Stimulated activated CD4-positive, alpha-beta T cell treated with anti-CD3 and anti-CD28 coated beads, Interleukin-1b, Interleukin-23, amount 100 ng/mL, for 48 hours (primary cell): ENCODE data around the gene IRF6.

Experiments used
- DNase-seq: peaks from one replicate; pipeline ENCODE4 v3.0.0-alpha.2; 2020

Gene IRF6

GRCh38 chr1:209755926-209756614 lies 49.9 kb downstream of the IRF6 start, which contains the start of gene TRAF3IP3:
Gene TRAF3IP3, plus strand, starts transcription at chr1:209756053. Its CDS starts 3,987 bp downstream, at chr1:209760040.
- DNase-seq: peak; percentile 84

- DNase-seq: no peak
Measured at GRCh38 chr1:209755256-209755655, 50.7 kb downstream of the IRF6 start.

GRCh38 chr1:209752890-209753289 lies 53.1 kb downstream of the IRF6 start:
- DNase-seq: no peak

GRCh38 chr1:209751627-209752231 lies 54.2 kb downstream of the IRF6 start:
- DNase-seq: peak; percentile 64

- DNase-seq: no peak
Measured at GRCh38 chr1:209749670-209750323, 56.1 kb downstream of the IRF6 start.

- no peak for DNase-seq
Measured at GRCh38 chr1:209749205-209749604, 56.7 kb downstream of the IRF6 start.

- DNase-seq: no peak
Measured at GRCh38 chr1:209748620-209749019, 57.3 kb downstream of the IRF6 start.

GRCh38 chr1:209747580-209748262 lies 58.2 kb downstream of the IRF6 start:
- peak; percentile 90 for DNase-seq

GRCh38 chr1:209746451-209747165 lies 59.3 kb downstream of the IRF6 start:
- DNase-seq: no peak

- no peak for DNase-seq
Measured at GRCh38 chr1:209743145-209743482, 62.8 kb downstream of the IRF6 start.

- no peak for DNase-seq
Measured at GRCh38 chr1:209742409-209743144, 63.4 kb downstream of the IRF6 start.

GRCh38 chr1:209741889-209742288 lies 64.1 kb downstream of the IRF6 start:
- no peak for DNase-seq

GRCh38 chr1:209741193-209741592 lies 64.7 kb downstream of the IRF6 start:
- DNase-seq: no peak

GRCh38 chr1:209738270-209738669 lies 67.7 kb downstream of the IRF6 start:
- DNase-seq: no peak

GRCh38 chr1:209737118-209737505 lies 68.8 kb downstream of the IRF6 start:
- DNase-seq: no peak

GRCh38 chr1:209736490-209737117 lies 69.3 kb downstream of the IRF6 start:
- no peak for DNase-seq
